HG02970 (cell line): ENCODE data around the gene METTL1.
A peak's percentile ranks its signal among the peaks of the same experiment; 100 is the strongest.

ENCODE experiments used
- ATAC-seq: cut with Tn5 transposase; IDR thresholded peaks from one replicate; pipeline ENCODE4 v1.9.1; 2021; ENCODE audit warnings: mild to moderate bottlenecking, moderate library complexity, moderate number of reproducible peaks; ENCODE audit not compliant: unreplicated experiment, low FRiP score

Gene METTL1

GRCh38 chr12:57771236-57771872 is 551 bp downstream of the METTL1 start:
- ATAC-seq: peak; percentile 52

GRCh38 chr12:57770734-57771133 is 1.2 kb downstream of the METTL1 start:
- ATAC-seq: no peak

- no peak for ATAC-seq
Measured at GRCh38 chr12:57769594-57769993, 2.3 kb downstream of the METTL1 start.

DNA sequence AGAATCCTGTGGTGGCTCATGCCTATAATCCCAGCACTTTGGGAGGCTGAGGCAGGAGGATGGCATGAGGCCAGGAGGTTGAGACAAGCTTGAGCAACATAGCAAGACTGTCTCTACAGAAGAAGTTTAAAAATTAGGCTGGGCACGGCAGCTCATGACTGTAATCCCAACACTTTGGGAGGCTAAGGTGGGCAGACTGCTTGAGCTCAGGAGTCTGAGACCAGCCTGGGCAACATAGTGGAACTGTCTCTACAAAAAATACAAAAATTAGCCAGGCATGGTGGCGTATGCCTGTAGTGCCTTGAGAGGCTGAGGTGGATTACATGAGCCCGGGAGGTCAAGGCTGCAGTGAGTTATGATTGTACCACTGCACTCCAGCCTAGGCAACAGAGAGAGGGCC is 4.0 kb downstream of the METTL1 start:
- no peak for ATAC-seq

DNA sequence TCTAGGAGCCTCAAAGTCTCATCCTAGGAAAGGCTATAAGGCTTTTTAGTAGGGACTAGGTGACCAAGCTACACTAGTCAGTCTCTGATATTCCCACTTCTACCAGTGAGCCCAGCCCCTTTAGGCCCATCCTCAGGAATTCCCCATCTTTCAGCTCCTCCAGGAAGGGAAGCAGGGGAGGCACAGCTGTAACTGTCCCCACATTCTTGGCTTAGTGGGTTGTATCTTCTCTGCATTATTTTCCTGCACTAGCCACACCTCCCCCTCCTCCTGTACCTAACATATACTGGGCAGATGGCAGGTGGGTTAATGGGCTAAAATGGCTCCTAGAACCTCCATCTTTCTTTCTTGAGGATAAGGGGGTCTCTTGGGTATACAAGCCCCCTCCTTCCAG is 4.6 kb downstream of the METTL1 start:
- ATAC-seq: no peak

GRCh38 chr12:57766464-57767304 is 5.2 kb downstream of the METTL1 start, which contains the start of gene CYP27B1:
Gene CYP27B1 (minus strand): TSS chr12:57767078. CDS start chr12:57767041, 37 bp downstream.
- no peak for ATAC-seq

- no peak for ATAC-seq
Measured at GRCh38 chr12:57765698-57766463, 6.0 kb downstream of the METTL1 start.

DNA sequence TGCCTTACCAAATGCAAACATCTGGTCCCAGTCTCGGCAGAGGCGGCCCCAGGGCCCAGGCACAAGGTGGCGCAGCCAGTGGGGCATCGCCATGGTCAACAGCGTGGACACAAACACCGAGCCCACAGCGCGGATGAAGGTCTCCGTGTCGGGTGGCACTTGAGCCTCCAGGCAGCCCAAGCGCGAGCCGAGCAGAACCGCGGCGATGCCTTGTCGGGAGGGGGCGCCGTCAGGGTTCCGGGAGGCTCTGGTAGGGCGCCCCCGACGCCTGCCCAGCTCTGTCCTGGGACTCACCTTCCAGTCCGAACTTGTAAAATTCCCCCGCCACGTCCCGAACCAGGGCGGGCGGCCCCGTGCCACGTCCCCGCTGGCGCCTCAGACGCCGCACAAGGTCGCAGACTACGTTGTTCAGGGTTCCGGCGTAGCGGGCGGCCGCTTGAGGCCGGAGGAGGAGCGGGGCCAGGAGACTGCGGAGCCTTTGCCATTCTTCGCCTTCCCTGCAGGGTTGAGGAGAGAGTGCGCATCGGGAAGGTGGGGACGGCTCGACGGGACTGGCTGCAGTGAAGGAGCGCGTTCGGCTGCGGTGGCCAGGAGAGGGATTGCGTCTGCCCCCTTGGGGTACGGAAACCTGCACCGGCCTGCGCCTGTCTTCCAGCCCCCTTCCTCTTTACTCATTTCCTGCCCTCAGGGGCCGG is 6.8 kb downstream of the METTL1 start:
- no peak for ATAC-seq

DNA sequence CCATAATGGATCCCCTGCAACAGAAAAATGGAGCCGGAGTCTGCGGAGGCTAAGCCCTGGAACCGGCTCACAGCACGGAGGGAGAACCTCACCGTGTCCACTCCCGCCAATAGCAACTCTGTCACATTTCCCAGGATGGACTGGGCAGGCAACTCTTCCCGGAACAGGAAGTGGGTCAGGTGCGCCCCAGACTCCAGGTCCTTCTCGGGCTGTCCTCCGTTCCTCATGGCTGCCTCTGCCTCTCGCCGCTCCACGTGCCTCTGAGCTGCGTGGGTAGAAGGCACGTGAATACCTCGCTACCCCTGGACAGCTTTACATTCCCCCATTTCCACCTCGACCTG is 7.3 kb downstream of the METTL1 start:
- ATAC-seq: no peak

- ATAC-seq: no peak
Measured at GRCh38 chr12:57763881-57764661, 7.8 kb downstream of the METTL1 start.

GRCh38 chr12:57762463-57762862 is 9.4 kb downstream of the METTL1 start:
- ATAC-seq: no peak

DNA sequence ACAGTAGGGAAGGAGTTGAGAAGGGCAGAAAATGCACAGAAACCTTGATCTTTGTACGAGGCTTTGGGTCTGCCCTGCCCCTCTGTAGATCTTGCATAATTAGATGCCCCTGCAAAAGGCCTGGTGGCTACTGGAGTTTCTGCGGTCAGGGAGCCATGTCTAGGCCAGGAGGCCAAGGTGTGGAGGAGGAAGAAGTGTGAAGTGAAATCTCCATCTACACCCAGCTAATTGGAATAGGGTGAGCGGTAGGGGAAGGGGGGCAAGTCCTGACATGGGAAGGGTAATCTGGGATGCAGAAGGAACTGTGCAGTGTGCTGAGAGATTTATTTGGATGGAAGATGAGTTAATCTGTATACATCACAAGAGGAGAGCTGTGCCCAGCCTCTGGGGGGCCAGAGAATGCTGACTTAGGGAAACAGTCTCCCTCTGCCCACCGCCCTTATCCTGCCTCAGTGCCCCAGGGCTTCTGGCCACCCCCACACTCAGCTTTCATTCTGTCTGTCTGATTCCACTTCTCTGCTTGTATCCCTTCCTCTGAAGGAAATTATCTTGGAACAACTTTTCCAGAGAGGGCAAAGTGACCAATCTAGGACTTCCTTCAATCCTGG is 10.4 kb downstream of the METTL1 start:
- no peak for ATAC-seq

- ATAC-seq: no peak
Measured at GRCh38 chr12:57760347-57760982, 11.4 kb downstream of the METTL1 start.

GRCh38 chr12:57759360-57759980 is 12.4 kb downstream of the METTL1 start:
- ATAC-seq: no peak

GRCh38 chr12:57758552-57759359 is 13.1 kb downstream of the METTL1 start:
- no peak for ATAC-seq

- no peak for ATAC-seq
Measured at GRCh38 chr12:57757771-57758170, 14.1 kb downstream of the METTL1 start.

- ATAC-seq: no peak
Measured at GRCh38 chr12:57756406-57757341, 15.2 kb downstream of the METTL1 start.
